B cell (primary cell): Measurements from ENCODE around the gene GORASP1. TPM values are rescaled to one million over a fixed set of nuclear protein-coding genes. Genes with fewer than 3 reads are reported as not detected.

ENCODE experiments used
- ATAC-seq: fragments of 200-7000 bp; cut with Tn5 transposase; one replicate; pipeline ENCODE4 v1.10.0; 2021; ENCODE audit warnings: low read depth, mild to moderate bottlenecking, moderate number of reproducible peaks, moderate library complexity
- CTCF ChIA-PET: fragments of 350-600 bp; sonication (Branson Sonifier 250); formaldehyde crosslinking; loops from one replicate; lab custom pipeline; 2021; ENCODE audit warnings: antibody characterized with exemption, inconsistent platforms; lab: Charles Lee
- POLR2A ChIA-PET: fragments of 350-600 bp; sonication (Branson Sonifier 250); formaldehyde crosslinking; loops from one replicate; lab custom pipeline; 2021; ENCODE audit warnings: antibody characterized with exemption; lab: Charles Lee
- DNase-seq: peaks from one replicate; pipeline ENCODE4 v3.0.0; 2013
- H2AFZ ChIP-seq: 2 replicates; pipeline ENCODE4 v1.6.1; 2012; ENCODE audit warnings: mild to moderate bottlenecking, low read depth, low read length; ENCODE audit not compliant: insufficient read depth, poor library complexity, severe bottlenecking
- H3K27ac ChIP-seq, 2 donors: 1 replicate in 1 of 2; 2 replicates in 1 of 2; pipeline ENCODE4 v1.5.1; 2012 to 2013; ENCODE audit warnings: low read length in 2 of 2, mild to moderate bottlenecking in 2 of 2, moderate library complexity in 1 of 2
- H3K27me3 ChIP-seq, 4 experiments: fragments of 200-600 bp in 1 of 4; sonication (generic) in 1 of 4; replicated peaks in 1 of 4; 1 replicate in 2 of 4; 2 replicates in 2 of 4; pipeline versions ENCODE4 v1.6.1 to v1.7.0; 2013 to 2016; ENCODE audit warnings: low read length in 3 of 4, mild to moderate bottlenecking in 2 of 4, mixed read lengths in 1 of 4, moderate library complexity in 1 of 4; ENCODE audit not compliant: insufficient read depth in 4 of 4, control insufficient read depth in 3 of 4; ENCODE audit errors: control extremely low read depth in 1 of 4
- H3K36me3 ChIP-seq, 2 experiments: replicated peaks in 1 of 2; 1 replicate in 1 of 2; 2 replicates in 1 of 2; pipeline versions ENCODE4 v1.6.1 to v1.7.1; 2013; ENCODE audit warnings: low read length in 1 of 2; ENCODE audit not compliant: insufficient read depth in 2 of 2, control insufficient read depth in 1 of 2; ENCODE audit errors: control extremely low read depth in 1 of 2, extremely low read depth in 1 of 2
- H3K4me1 ChIP-seq, 2 donors: fragments of 200-600 bp in 1 of 2; sonication (generic) in 1 of 2; 1 replicate in 1 of 2; 2 replicates in 1 of 2; pipeline versions ENCODE4 v1.5.1 to v1.6.1; 2013 to 2017; ENCODE audit warnings: low read length in 2 of 2; ENCODE audit not compliant: control insufficient read depth in 2 of 2, insufficient read depth in 2 of 2
- H3K4me2 ChIP-seq: replicated peaks from 2 replicates; pipeline ENCODE3; 2012; ENCODE audit warnings: mild to moderate bottlenecking, low read depth, low read length; ENCODE audit not compliant: poor library complexity, severe bottlenecking
- H3K4me3 ChIP-seq, 5 experiments: fragments of 200-600 bp in 1 of 5; sonication (generic) in 1 of 5; 1 replicate in 3 of 5; 2 replicates in 2 of 5; pipeline versions ENCODE4 v1.5.1 to v1.7.0; 2011 to 2016; ENCODE audit warnings: low read length in 4 of 5, mild to moderate bottlenecking in 4 of 5, low read depth in 2 of 5, control low read depth in 1 of 5, moderate library complexity in 1 of 5; ENCODE audit not compliant: insufficient read depth in 1 of 5; ENCODE audit errors: control extremely low read depth in 1 of 5, extremely low read depth in 1 of 5
- H3K79me2 ChIP-seq: fragments of 200-600 bp; sonication (generic); one replicate; pipeline ENCODE4 v1.6.0; 2016; ENCODE audit warnings: low read length; ENCODE audit not compliant: control insufficient read depth, insufficient read depth
- H3K9ac ChIP-seq: fragments of 200-600 bp; sonication (generic); 2 replicates; pipeline ENCODE4 v1.6.1; 2017; ENCODE audit warnings: mild to moderate bottlenecking, low read length, moderate library complexity
- H3K9me3 ChIP-seq, 3 donors: one replicate each; pipeline versions ENCODE4 v1.6.1 to v1.7.1; 2013; ENCODE audit warnings: low read length in 2 of 3; ENCODE audit not compliant: control insufficient read depth in 2 of 3, insufficient read depth in 1 of 3; ENCODE audit errors: control extremely low read depth in 1 of 3
- H4K20me1 ChIP-seq: 2 replicates; pipeline ENCODE4 v1.6.0; 2012; ENCODE audit warnings: mild to moderate bottlenecking, low read length; ENCODE audit not compliant: insufficient read depth, control insufficient read depth, poor library complexity, severe bottlenecking
- H3K27ac Mint-ChIP-seq: one replicate; pipeline ENCODE4 v1.8.0; 2021; ENCODE audit warnings: mixed read lengths
- H3K27me3 Mint-ChIP-seq: one replicate; pipeline ENCODE4 v1.8.0; 2021; ENCODE audit warnings: mixed read lengths
- H3K4me1 Mint-ChIP-seq: one replicate; pipeline ENCODE4 v1.8.0; 2021; ENCODE audit warnings: mixed read lengths
- H3K4me3 Mint-ChIP-seq: one replicate; pipeline ENCODE4 v1.8.0; 2021; ENCODE audit warnings: mixed read lengths
- H3K9me3 Mint-ChIP-seq: one replicate; pipeline ENCODE4 v1.8.0; 2022; ENCODE audit warnings: mixed read lengths; ENCODE audit not compliant: insufficient read depth
- CTCF ChIP-seq: fragments of 200-600 bp; IDR thresholded peaks from one replicate; pipeline ENCODE4 v1.8.0; 2022; ENCODE audit warnings: antibody characterized with exemption, mild to moderate bottlenecking
- EZH2 ChIP-seq: IDR thresholded peaks from 2 replicates; pipeline ENCODE4 v1.6.1; 2012; ENCODE audit warnings: borderline replicate concordance, low read depth, mild to moderate bottlenecking, moderate library complexity, low read length; ENCODE audit not compliant: insufficient read depth, poor library complexity, severe bottlenecking
- WGBS: methylation state at CpG from one replicate; pipeline ENCODE4 v1.1.5; 2013; ENCODE audit warnings: missing lambda C conversion rate; ENCODE audit not compliant: insufficient coverage; 5-methylcytosine and 5-hydroxymethylcytosine counted together
- intact Hi-C: fragments of 100-400 bp; cut with micrococcal nuclease; formaldehyde crosslinking; loops from one replicate; pipeline ENCODE4 v1.10.0; 2022
- polyA plus RNA-seq: library from polyadenylated mRNA; depleted of rRNA; stranded (reverse); fragments of >200 nt; gene quantifications from 2 replicates; pipeline ENCODE4 v1.2.3, GENCODE V29; 2012
- total RNA-seq, 2 donors: library from RNA; stranded (reverse); fragments of 120-200 nt in 1 of 2; gene quantifications; 1 replicate in 1 of 2; 2 replicates in 1 of 2; pipeline versions ENCODE4 v1.2.3 to v1.2.4, GENCODE V29; 2013 to 2022

Gene GORASP1
- total and polyA plus RNA-seq, 2 donors (not counting 1 experiment from before 2014, with no cell fraction given), result 81.7 to 84.0 TPM

GRCh38 chr3:39086144-39086543 lies 21.3 kb downstream of the GORASP1 start:
- 0% methylated on average over 1 of the region's 4 CpGs for WGBS
- ATAC-seq (peak; percentile 77), DNase-seq (peak; percentile 56)
- Histone ChIP-seq H3K4me1 (peaks cover 18% of the 10 kb centered on the region in 2 donors), H3K4me3 (no peak overlapping the region), H3K27ac (peak overlapping the region in 1 of 2 donors; percentile 35), H3K27me3 (no peaks in the 10 kb centered on the region), H2AFZ (no peak overlapping the region), H3K4me2 (peak overlapping the region; percentile 40), H3K9ac (no peak overlapping the region), H3K79me2 (no peaks in the 10 kb centered on the region), H4K20me1 (no peaks in the 10 kb centered on the region), H3K36me3 (peaks cover 4 to 39% of the 10 kb centered on the region in 2 experiments), H3K9me3 (no peaks in the 10 kb centered on the region)
- peak overlapping the region; percentile 75 for H3K27ac Mint-ChIP-seq
- TF ChIP-seq EZH2 (no peak), CTCF (peak; percentile 22)
- H3K4me3 Mint-ChIP-seq, result peak overlapping the region; percentile 57
- H3K4me1 Mint-ChIP-seq, result peaks cover 23% of the 10 kb centered on the region
- ChIA-PET POLR2A (no interaction called here), CTCF (interaction anchor here (0.7 to 4.3 kb wide), 7 partner anchors 22 to 205 kb away, joined by 3 to 20 read pairs (median 3); partner anchors contain the start of genes GORASP1 and TTC21A)
- H3K9me3 Mint-ChIP-seq, result no peaks in the 10 kb centered on the region
- no peaks in the 10 kb centered on the region for H3K27me3 Mint-ChIP-seq
- intact Hi-C loops, result no loop called here

- ATAC-seq (no peak), DNase-seq (no peak)
- no peaks in the 10 kb centered on the region for H4K20me1 ChIP-seq
- no peak overlapping the region for H3K27ac ChIP-seq
- ChIA-PET POLR2A (no interaction called here), CTCF (interaction anchor here (0.6 to 1.2 kb wide), 2 partner anchors 18 to 209 kb away, joined by 3 to 5 read pairs; no protein-coding TSS in a partner anchor)
- no peaks in the 10 kb centered on the region for H3K9me3 ChIP-seq
- Mint-ChIP-seq H3K27me3 (no peaks in the 10 kb centered on the region), H3K9me3 (no peaks in the 10 kb centered on the region), H3K27ac (no peak overlapping the region), H3K4me1 (peaks cover 23% of the 10 kb centered on the region), H3K4me3 (no peak overlapping the region)
- H3K4me1 ChIP-seq, result peaks cover 18% of the 10 kb centered on the region in 2 donors
- no peak overlapping the region for H2AFZ ChIP-seq
- TF ChIP-seq EZH2, result no peak
- no peak for TF ChIP-seq CTCF
- 95% methylated on average over 4 of the region's 4 CpGs for WGBS
- no peaks in the 10 kb centered on the region for H3K27me3 ChIP-seq
- H3K9ac ChIP-seq, result no peak overlapping the region
- intact Hi-C loops, result no loop called here
- no peak overlapping the region for H3K4me2 ChIP-seq
- peaks cover 3 to 34% of the 10 kb centered on the region in 2 experiments for H3K36me3 ChIP-seq
- no peaks in the 10 kb centered on the region for H3K79me2 ChIP-seq
- H3K4me3 ChIP-seq, result no peak overlapping the region
Measured at GRCh38 chr3:39082666-39083313, 24.6 kb downstream of the GORASP1 start.
